NCI-H1417 treated with DMSO at 0.1 percent for 48 hours (cell line): Measurements from ENCODE around the gene POU2F2.

Source experiments
- DNase-seq: peaks from one replicate; lab custom pipeline; 2025; lab: John Stamatoyannopoulos, UW

Gene POU2F2

GRCh38 chr19:42080764-42081375 lies 51.4 kb downstream of the POU2F2 start:
- DNase-seq = no peak

DNA sequence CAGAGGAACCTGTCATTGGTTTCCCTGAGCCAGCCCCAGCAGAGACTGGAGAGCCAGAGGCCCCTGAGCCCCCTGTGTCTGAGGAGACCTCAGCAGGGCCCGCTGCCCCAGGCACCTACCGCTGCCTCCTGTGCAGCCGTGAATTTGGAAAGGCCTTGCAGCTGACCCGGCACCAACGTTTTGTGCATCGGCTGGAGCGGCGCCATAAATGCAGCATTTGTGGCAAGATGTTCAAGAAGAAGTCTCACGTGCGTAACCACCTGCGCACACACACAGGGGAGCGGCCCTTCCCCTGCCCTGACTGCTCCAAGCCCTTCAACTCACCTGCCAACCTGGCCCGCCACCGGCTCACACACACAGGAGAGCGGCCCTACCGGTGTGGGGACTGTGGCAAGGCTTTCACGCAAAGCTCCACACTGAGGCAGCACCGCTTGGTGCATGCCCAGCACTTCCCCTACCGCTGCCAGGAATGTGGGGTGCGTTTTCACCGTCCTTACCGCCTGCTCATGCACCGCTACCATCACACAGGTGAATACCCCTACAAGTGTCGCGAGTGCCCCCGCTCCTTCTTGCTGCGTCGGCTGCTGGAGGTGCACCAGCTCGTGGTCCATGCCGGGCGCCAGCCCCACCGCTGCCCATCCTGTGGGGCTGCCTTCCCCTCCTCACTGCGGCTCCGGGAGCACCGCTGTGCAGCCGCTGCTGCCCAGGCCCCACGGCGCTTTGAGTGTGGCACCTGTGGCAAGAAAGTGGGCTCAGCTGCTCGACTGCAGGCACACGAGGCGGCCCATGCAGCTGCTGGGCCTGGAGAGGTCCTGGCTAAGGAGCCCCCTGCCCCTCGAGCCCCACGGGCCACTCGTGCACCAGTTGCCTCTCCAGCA lies 52.1 kb downstream of the POU2F2 start:
- no peak for DNase-seq

DNA sequence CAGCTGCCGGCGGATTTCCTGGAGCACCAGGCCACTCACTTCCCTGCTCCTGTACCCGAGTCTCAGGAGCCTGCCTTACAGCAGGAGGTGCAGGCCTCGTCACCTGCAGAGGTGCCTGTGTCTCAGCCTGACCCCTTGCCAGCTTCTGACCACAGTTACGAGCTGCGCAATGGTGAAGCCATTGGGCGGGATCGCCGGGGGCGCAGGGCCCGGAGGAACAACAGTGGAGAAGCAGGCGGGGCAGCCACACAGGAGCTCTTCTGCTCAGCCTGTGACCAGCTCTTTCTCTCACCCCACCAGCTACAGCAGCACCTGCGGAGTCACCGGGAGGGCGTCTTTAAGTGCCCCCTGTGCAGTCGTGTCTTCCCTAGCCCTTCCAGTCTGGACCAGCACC lies 53.0 kb downstream of the POU2F2 start:
- no peak for DNase-seq

GRCh38 chr19:42078538-42079275 lies 53.5 kb downstream of the POU2F2 start:
- DNase-seq = no peak

- DNase-seq = no peak
Measured at GRCh38 chr19:42078058-42078457, 54.2 kb downstream of the POU2F2 start.

DNA sequence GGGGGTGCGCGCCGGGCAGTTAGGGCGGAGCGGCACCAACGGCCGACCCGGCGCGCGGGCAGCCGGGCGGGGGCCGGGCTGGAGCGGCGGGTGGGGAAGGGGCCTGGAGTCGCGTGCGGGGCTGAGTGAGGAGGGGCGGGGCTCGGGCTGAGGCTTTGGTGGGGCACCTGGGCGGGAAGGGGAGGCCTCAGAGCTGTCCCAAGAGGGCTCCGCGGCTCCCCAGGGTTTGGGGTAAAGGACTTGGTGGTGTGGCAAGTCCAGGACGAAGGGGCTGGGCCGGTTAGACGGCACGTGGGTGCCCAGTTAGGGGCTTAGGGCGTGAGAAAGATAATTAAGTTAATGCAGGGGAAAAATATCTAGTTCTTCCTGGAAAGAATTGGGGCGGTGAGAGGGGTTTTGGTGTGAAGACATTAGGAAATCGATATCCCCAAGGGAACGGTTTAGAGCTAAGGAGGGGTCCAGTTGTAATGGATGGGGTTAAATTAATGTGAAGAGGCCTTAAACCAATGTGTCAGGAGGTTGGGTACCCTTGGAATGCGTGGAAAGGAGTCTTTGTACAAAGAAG lies 55.8 kb downstream of the POU2F2 start:
- DNase-seq = no peak

DNA sequence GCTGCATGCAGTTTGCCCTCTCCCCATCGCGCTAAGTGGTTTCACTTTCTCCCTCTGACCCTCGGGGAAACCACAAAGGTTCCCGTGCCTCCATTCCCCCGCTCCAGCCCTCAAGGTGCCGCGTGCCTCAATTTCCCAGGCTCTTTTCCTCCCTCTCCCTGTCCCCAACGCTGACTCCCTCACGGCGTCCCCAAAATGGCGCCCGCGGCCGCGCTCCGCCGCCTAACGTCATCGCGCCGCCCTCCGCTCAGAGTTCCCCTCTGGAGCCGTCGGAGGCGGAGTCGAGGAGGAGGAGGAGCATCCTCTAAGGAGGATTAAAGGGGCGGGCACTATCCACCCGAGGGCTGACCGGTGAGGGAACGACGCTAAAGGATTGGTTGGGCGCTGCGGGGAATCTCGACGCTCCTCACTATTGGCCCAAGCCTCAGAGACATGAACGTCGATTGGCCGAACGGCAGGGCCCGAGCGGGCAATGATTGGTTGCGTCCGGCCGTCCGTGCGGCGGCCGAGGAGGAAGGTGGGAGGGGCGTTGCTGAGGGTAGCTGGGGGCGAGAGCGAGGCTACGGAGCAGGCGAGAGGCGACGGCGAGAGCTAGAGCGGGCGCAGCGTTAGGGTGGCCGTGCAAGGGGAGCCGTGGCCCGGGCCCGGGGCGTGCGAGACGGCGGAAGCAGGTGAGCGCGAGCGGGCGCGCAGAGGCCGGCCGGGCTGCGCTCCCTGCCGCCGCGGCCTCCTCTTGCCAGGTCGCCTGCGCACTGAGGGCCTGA lies 56.4 kb downstream of the POU2F2 start, which contains the start of gene ZNF574:
Gene ZNF574, plus strand, starts transcription at position 551 of the 764 bp plus-strand sequence. CDS start 2,441 bp downstream, outside the sequence.
- peak; percentile 93 for DNase-seq

DNA sequence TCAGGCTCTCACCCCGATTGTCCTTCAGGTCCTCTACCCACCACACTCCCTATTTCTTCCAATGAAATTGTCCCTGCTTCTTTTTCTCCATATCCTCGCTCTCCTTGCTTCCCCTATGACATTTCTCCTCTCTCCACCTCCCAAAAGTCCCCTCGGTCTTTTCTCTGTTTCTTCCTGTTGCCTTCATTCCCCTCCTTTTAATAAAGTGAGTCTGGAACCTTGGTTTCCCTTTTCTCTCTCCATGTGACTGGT lies 57.0 kb downstream of the POU2F2 start:
- no peak for DNase-seq

DNA sequence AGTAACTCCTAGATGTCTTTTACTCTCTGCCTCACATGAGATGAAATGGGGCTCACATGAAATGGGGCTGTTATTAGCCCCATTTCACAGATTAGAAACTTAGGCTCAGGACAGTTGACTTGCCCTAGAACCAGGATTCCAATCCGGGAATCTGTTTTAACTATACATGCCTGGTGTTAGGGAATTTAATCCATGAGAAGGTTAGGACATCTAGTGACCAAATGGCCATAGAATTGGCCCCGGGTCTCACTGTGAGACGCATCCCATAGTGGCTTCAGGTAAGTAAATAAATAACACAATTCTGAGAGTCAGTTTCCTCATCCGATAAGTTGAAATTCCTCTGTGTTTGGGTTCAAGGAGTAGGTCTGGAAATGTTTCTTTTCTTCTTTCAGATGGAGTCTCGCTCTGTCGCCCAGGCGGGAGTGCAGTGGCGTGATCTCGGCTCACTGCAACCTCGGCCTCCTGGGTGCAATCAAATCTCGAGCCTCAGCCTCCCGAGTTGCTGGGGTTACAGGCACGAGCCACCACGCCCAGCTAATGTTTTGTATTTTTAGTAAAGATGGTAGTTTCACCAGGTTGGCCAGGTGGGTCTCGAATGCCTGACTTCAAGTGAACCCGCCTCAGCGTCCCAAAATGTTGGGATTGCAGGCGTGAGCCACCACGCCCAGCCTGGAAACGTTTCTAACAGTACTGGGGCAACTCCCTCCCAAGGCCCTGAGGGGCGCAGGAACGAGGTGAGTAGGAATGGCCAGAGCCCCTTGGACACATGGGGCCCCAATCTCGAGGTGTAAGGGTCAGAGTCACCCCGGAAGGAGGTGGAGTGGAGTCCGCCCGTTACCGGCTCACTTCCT lies 57.5 kb downstream of the POU2F2 start:
- DNase-seq = no peak

DNA sequence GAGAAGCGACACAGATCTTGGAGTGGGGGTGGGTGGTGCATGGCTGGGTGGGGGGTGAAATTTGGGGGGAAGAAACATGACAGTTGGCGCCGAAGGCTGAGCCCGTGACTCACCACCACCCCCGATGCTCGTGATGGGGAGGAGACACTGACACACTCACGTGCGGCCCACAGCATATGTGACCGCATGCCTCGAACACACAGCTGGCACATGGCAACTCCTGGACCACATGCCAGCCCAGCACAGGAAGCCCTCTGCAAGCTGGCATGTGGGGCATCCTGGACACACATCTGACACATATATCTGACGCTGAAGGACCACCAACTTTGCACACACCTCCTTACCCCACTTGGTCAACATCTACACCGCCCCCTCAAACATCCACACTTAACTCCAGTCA lies 61.0 kb downstream of the POU2F2 start:
- DNase-seq = no peak

DNA sequence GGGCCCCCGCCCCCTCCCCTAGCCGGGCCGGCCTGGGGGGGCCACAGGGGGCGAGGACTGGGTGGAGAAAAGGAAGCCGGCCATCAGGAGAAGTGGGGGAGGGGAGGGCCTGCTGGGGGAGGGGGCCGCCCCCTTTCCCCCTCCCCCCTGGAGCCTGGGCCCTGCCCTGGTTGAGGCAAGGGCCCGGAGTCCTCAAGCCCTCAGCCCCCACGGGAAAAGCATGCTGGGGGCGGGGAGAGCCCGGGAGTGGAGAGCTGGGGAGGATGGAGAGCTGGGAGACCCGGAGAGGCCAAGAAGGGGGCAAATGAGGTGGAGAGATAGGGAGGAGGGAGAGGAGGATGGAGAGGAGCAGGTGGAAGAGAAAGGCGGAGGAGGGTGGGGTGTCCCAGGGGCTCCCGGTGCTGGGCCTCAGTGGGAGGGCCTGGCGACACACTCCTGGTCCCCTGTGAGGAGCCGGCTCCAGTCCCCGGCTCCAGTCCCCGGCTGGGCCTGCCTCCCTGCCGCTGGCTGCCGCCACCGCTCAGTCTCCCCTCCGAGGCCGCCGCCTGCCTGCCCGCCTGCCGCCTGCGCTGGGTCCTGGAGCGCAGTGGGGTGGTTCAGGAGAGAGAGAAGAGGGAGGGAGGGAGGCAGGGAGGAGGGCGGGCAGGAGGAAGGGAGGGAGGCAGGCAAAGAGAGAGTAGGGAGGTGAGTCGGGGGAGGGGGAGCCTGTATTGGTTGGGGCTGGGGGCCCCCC lies 62.5 kb downstream of the POU2F2 start, which contains the start of gene GRIK5:
Gene GRIK5, minus strand, starts transcription at position 588 of the 733 bp plus-strand sequence. CDS start 4,436 bp downstream, outside the sequence.
- no peak for DNase-seq

DNA sequence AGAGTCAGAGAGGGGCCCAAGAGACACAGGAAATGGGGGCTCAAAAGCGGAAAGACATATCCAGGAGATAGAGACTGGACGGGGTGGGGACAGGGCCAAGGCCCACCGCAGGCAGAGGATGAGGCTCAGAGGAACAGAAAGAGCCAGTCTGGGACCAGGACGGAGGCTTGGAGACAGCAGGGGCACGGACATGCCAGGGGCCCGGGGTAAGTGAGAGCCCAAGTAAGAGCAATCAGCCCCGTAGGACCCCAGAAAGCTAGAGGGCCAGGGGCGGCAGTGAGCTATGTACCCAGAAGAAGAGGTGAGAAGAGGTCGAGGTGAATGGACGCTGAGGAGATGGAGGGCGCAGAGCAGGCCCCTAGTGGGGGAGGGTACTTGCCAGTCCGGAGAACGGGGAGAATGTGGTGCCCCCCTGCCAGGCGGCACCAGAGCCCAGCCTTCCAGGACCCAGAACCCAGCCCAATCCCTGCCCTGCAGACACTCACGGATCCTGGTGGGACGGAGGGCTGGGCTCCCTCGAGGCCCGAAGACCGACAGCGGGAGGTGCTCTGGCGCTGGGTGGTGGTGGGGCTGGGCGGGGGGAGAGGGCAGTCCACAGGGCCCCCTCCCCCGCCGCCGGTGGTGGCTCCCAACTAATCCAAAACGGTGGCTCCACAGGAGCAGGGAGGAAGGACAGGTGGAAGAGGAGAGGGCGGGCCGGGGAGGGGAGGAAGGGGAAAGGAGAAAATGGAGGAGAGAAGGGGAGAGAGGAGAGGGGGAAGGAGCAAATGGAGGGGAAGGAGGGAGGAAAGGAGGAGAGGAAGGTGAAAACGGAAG lies 63.3 kb downstream of the POU2F2 start:
- no peak for DNase-seq

GRCh38 chr19:42068361-42068755 lies 63.9 kb downstream of the POU2F2 start:
- no peak for DNase-seq

- no peak for DNase-seq
Measured at GRCh38 chr19:42067315-42067888, 64.8 kb downstream of the POU2F2 start.

- DNase-seq = no peak
Measured at GRCh38 chr19:42066075-42066754, 66.0 kb downstream of the POU2F2 start.

- no peak for DNase-seq
Measured at GRCh38 chr19:42065511-42065910, 66.7 kb downstream of the POU2F2 start.

GRCh38 chr19:42065051-42065450 lies 67.2 kb downstream of the POU2F2 start:
- DNase-seq = no peak

DNA sequence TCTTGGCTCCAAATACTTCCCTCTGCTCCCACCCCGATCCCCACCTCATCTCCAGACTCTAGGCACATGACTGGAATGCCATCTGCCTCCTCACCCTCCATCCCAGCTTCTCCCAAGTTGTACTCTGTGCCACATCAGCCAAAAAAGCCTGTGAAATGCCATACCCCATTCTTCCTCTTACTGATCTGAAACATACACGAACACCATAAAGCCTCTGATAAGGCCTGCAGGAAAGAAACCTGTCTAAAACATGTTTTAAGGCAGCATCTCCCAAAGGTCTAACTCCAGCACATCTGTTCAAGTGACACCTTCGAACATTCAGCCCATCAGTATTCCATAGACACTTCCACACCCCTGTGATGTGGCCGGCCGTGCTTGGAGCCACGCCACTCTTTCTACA lies 67.8 kb downstream of the POU2F2 start:
- DNase-seq = no peak
